SH-SY5Y (cell line): ENCODE results near the gene LRRFIP1.

Source experiments
- GATA2 ChIP-seq: IDR thresholded peaks from 2 replicates; pipeline ENCODE4 v1.6.1; 2011; ENCODE audit warnings: mild to moderate bottlenecking, low read depth, low read length
- GATA3 ChIP-seq: IDR thresholded peaks from 2 replicates; pipeline ENCODE4 v1.6.1; 2011; ENCODE audit warnings: low read depth, mild to moderate bottlenecking, low read length, moderate library complexity

DNA sequence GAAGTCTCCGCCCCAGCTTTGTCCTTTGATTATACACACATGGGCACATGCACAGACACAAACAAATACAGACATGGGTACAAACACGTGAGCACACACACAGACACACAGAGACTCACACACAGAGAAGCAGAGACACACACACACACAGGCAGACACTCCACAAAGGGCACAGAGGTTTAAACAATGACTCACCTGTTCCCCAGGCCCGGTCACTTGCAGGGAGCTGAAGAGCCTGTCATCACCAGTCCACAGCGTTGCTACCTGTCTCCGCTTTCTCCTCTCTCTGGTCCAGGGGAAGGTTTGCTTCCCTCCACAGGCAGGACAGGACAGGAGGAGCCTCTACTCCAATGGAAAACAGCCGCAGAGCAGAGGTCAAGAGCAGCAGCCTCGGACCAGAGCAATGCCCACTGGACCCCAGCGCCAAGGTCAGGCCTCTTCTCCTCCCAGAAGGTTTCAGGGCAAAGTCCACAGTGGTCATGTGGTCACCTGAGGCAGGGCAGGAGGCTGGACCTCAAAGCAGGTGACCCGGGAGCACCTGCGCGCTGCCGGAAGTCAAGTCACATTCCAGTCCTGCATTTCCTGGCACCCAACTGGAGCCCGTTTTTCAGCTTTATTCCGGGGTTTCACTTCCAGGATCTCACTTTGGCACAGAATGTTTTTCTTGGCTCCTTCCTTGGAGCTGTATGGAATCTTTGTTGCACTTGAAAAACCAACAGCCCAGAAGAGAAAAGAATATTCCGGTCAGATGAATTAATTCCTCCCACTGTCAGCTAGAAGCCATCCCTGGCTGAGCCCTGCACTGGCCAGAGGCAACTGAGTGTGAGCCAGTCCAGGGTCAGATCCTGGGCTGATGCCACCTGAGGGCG lies 36.9 kb upstream of the LRRFIP1 start, which contains the start of gene RAB17:
- TF ChIP-seq GATA2 (no peak), GATA3 (no peak)
